ENCODE data around the gene KCNH2.
"Not testable (repeated sequence)": the region's sequence is repeated elsewhere in the genome, so short reads cannot be mapped to it uniquely, and the experiment has no call there.

Gene KCNH2

GRCh38 chr7:150910996-150911422, 67.1 kb downstream of the KCNH2 start:
- no peak overlapping the region for H3K27ac ChIP-seq (ENCODE audit: low read depth, low read length)
- H3F3A ChIP-seq (ENCODE audit: insufficient read depth): no peaks in the 10 kb centered on the region
- no peaks in the 10 kb centered on the region for H3K27me3 ChIP-seq (ENCODE audit: low read length)
- H2AFZ ChIP-seq (ENCODE audit: low read depth, low read length, severe bottlenecking): no peak overlapping the region
- H3K4me2 ChIP-seq (ENCODE audit: low read depth, low read length, poor library complexity, severe bottlenecking): no peak overlapping the region
- H3K9ac ChIP-seq (ENCODE audit: low read length): no peak overlapping the region
- H3K9me2 ChIP-seq (replicated peaks; ENCODE audit: insufficient read depth, low read length): no peaks in the 10 kb centered on the region
- no peaks in the 10 kb centered on the region for H3K36me3 ChIP-seq (ENCODE audit: low read length)
- no peaks in the 10 kb centered on the region for H3K9me3 ChIP-seq (ENCODE audit: insufficient read depth, low read length)
- TF ChIP-seq CTCF (IDR thresholded peaks at IDR 0.05; ENCODE audit: insufficient read depth, low read length, poor library complexity, severe bottlenecking): no peak
- no peak for TF ChIP-seq EZH2phosphoT487 (conservative IDR thresholded peaks at IDR 0.05; ENCODE audit: low read length)
- no peaks in the 10 kb centered on the region for H3K79me2 ChIP-seq (ENCODE audit: insufficient read depth, low read length)
- H4K20me1 ChIP-seq (ENCODE audit: low read depth, low read length): no peaks in the 10 kb centered on the region
- no peak overlapping the region for H3K4me3 ChIP-seq (ENCODE audit: insufficient read depth, low read length, poor library complexity, severe bottlenecking)

- H3K9me2 ChIP-seq (replicated peaks; ENCODE audit: insufficient read depth, low read length); H3K4me2 ChIP-seq (ENCODE audit: low read depth, low read length, poor library complexity, severe bottlenecking); H3K9ac ChIP-seq (ENCODE audit: low read length); H3K9me3 ChIP-seq (ENCODE audit: insufficient read depth, low read length); H4K20me1 ChIP-seq (ENCODE audit: low read depth, low read length); H3K79me2 ChIP-seq (ENCODE audit: insufficient read depth, low read length); H3F3A ChIP-seq (ENCODE audit: insufficient read depth); H2AFZ ChIP-seq (ENCODE audit: low read depth, low read length, severe bottlenecking); H3K4me3 ChIP-seq (ENCODE audit: insufficient read depth, low read length, poor library complexity, severe bottlenecking); H3K27me3 ChIP-seq (ENCODE audit: low read length); H3K36me3 ChIP-seq (ENCODE audit: low read length); H3K27ac ChIP-seq (ENCODE audit: low read depth, low read length): not testable (repeated sequence)
Measured at GRCh38 chr7:150910305-150910995, 67.7 kb downstream of the KCNH2 start.

- H3K79me2 ChIP-seq (ENCODE audit: insufficient read depth, low read length): no peaks in the 10 kb centered on the region
- H3K9me2 ChIP-seq (replicated peaks; ENCODE audit: insufficient read depth, low read length): no peaks in the 10 kb centered on the region
- no peak overlapping the region for H3K4me2 ChIP-seq (ENCODE audit: low read depth, low read length, poor library complexity, severe bottlenecking)
- H3K9ac ChIP-seq (ENCODE audit: low read length): no peak overlapping the region
- H3K9me3 ChIP-seq (ENCODE audit: insufficient read depth, low read length): no peaks in the 10 kb centered on the region
- no peak for TF ChIP-seq CTCF (IDR thresholded peaks at IDR 0.05; ENCODE audit: insufficient read depth, low read length, poor library complexity, severe bottlenecking)
- TF ChIP-seq EZH2phosphoT487 (conservative IDR thresholded peaks at IDR 0.05; ENCODE audit: low read length): no peak
- H2AFZ ChIP-seq (ENCODE audit: low read depth, low read length, severe bottlenecking): no peak overlapping the region
- H4K20me1 ChIP-seq (ENCODE audit: low read depth, low read length): no peaks in the 10 kb centered on the region
- no peaks in the 10 kb centered on the region for H3K27me3 ChIP-seq (ENCODE audit: low read length)
- no peaks in the 10 kb centered on the region for H3K36me3 ChIP-seq (ENCODE audit: low read length)
- H3K27ac ChIP-seq (ENCODE audit: low read depth, low read length): no peak overlapping the region
- no peaks in the 10 kb centered on the region for H3F3A ChIP-seq (ENCODE audit: insufficient read depth)
- H3K4me3 ChIP-seq (ENCODE audit: insufficient read depth, low read length, poor library complexity, severe bottlenecking): no peak overlapping the region
Measured at GRCh38 chr7:150909200-150909995, 68.7 kb downstream of the KCNH2 start.

- no peak overlapping the region for H3K4me2 ChIP-seq (ENCODE audit: low read depth, low read length, poor library complexity, severe bottlenecking)
- no peak overlapping the region for H3K27ac ChIP-seq (ENCODE audit: low read depth, low read length)
- TF ChIP-seq EZH2phosphoT487 (conservative IDR thresholded peaks at IDR 0.05; ENCODE audit: low read length) (no peak), CTCF (IDR thresholded peaks at IDR 0.05; ENCODE audit: insufficient read depth, low read length, poor library complexity, severe bottlenecking) (no peak)
Measured at GRCh38 chr7:150908173-150908572, 69.9 kb downstream of the KCNH2 start.

More at GRCh38 chr7:150908173-150908572, 69.9 kb downstream of the KCNH2 start:
- Histone ChIP-seq H3K9ac (ENCODE audit: low read length) (no peak overlapping the region), H2AFZ (ENCODE audit: low read depth, low read length, severe bottlenecking) (no peak overlapping the region), H3F3A (ENCODE audit: insufficient read depth) (no peaks in the 10 kb centered on the region), H3K79me2 (ENCODE audit: insufficient read depth, low read length) (no peaks in the 10 kb centered on the region), H3K9me2 (replicated peaks; ENCODE audit: insufficient read depth, low read length) (no peaks in the 10 kb centered on the region), H3K4me3 (ENCODE audit: insufficient read depth, low read length, poor library complexity, severe bottlenecking) (no peak overlapping the region), H3K9me3 (ENCODE audit: insufficient read depth, low read length) (no peaks in the 10 kb centered on the region), H4K20me1 (ENCODE audit: low read depth, low read length) (no peaks in the 10 kb centered on the region), H3K27me3 (ENCODE audit: low read length) (no peaks in the 10 kb centered on the region), H3K36me3 (ENCODE audit: low read length) (no peaks in the 10 kb centered on the region)

All from SU-DHL-6 (cell line).